H9 (cell line): ENCODE results near the gene DLST. TPM values are rescaled to one million over a fixed set of nuclear protein-coding genes. Genes with fewer than 3 reads are reported as not detected.

Experiments used
- DNase-seq: peaks from one replicate; pipeline ENCODE4 v3.0.0-alpha.2; 2017
- H2AFZ ChIP-seq: one replicate; pipeline ENCODE4 v1.6.1; 2013; ENCODE audit warnings: mild to moderate bottlenecking, low read length, control low read depth, moderate library complexity
- H2AK5ac ChIP-seq: 2 replicates; pipeline ENCODE4 v1.6.1; 2013; ENCODE audit warnings: low read length, control low read depth, mixed read lengths; ENCODE audit not compliant: insufficient read length
- H2BK120ac ChIP-seq: one replicate; pipeline ENCODE4 v1.6.1; 2013; ENCODE audit warnings: low read depth, mild to moderate bottlenecking, low read length, control low read depth, inconsistent platforms; ENCODE audit not compliant: poor library complexity, severe bottlenecking
- H2BK12ac ChIP-seq: 2 replicates; pipeline ENCODE4 v1.6.1; 2013; ENCODE audit warnings: low read length, control low read depth, mixed read lengths, low read depth; ENCODE audit not compliant: insufficient read length
- H2BK15ac ChIP-seq: 2 replicates; pipeline ENCODE4 v1.6.1; 2013; ENCODE audit warnings: low read depth, low read length, control low read depth
- H2BK20ac ChIP-seq: one replicate; pipeline ENCODE4 v1.6.1; 2013; ENCODE audit warnings: low read depth, mild to moderate bottlenecking, low read length, control low read depth, inconsistent platforms; ENCODE audit not compliant: poor library complexity, severe bottlenecking
- H2BK5ac ChIP-seq: 2 replicates; pipeline ENCODE4 v1.6.1; 2013; ENCODE audit warnings: low read length, control low read depth, mixed read lengths; ENCODE audit not compliant: insufficient read length
- H3K14ac ChIP-seq: 2 replicates; pipeline ENCODE4 v1.6.1; 2013; ENCODE audit warnings: low read length, control low read depth; ENCODE audit not compliant: insufficient read depth
- H3K18ac ChIP-seq: 2 replicates; pipeline ENCODE4 v1.6.1; 2013; ENCODE audit warnings: low read depth, mild to moderate bottlenecking, mixed read lengths, low read length, control low read depth; ENCODE audit not compliant: insufficient read length
- H3K23ac ChIP-seq: 2 replicates; pipeline ENCODE4 v1.6.1; 2013; ENCODE audit warnings: low read length, control low read depth, mixed read lengths, low read depth; ENCODE audit not compliant: insufficient read length
- H3K23me2 ChIP-seq: 2 replicates; pipeline ENCODE4 v1.6.1; 2013; ENCODE audit warnings: low read depth, mild to moderate bottlenecking, mixed read lengths, low read length, control low read depth; ENCODE audit not compliant: insufficient read length, poor library complexity, severe bottlenecking
- H3K27ac ChIP-seq: 2 replicates; pipeline ENCODE4 v1.5.1; 2013; ENCODE audit warnings: low read length, control low read depth, mixed read lengths, low read depth; ENCODE audit not compliant: insufficient read length
- H3K27me3 ChIP-seq: 2 replicates; pipeline ENCODE4 v1.6.1; 2013; ENCODE audit warnings: low read length, control low read depth, inconsistent platforms; ENCODE audit not compliant: insufficient read depth
- H3K4ac ChIP-seq: 2 replicates; pipeline ENCODE4 v1.6.1; 2013; ENCODE audit warnings: low read depth, mild to moderate bottlenecking, control low read depth, inconsistent platforms, low read length, moderate library complexity
- H3K4me1 ChIP-seq: 2 replicates; pipeline ENCODE4 v1.6.1; 2013; ENCODE audit warnings: low read length, control low read depth, inconsistent platforms; ENCODE audit not compliant: insufficient read depth
- H3K4me2 ChIP-seq: 2 replicates; pipeline ENCODE4 v1.6.1; 2013; ENCODE audit warnings: low read length, control low read depth, mixed read lengths; ENCODE audit not compliant: insufficient read length, insufficient read depth
- H3K56ac ChIP-seq: 2 replicates; pipeline ENCODE4 v1.6.1; 2013; ENCODE audit warnings: low read depth, mild to moderate bottlenecking, mixed read lengths, low read length, control low read depth; ENCODE audit not compliant: insufficient read length
- H3K79me1 ChIP-seq: 2 replicates; pipeline ENCODE4 v1.6.1; 2013; ENCODE audit warnings: low read depth, mild to moderate bottlenecking, moderate library complexity, low read length, control low read depth, inconsistent platforms; ENCODE audit not compliant: insufficient read depth, poor library complexity, severe bottlenecking
- H3K79me2 ChIP-seq: 2 replicates; pipeline ENCODE4 v1.6.1; 2013; ENCODE audit warnings: low read length, control low read depth, inconsistent platforms; ENCODE audit not compliant: insufficient read depth
- H3K9ac ChIP-seq: 2 replicates; pipeline ENCODE4 v1.6.1; 2013; ENCODE audit warnings: low read length, control low read depth, mixed read lengths; ENCODE audit not compliant: insufficient read length; ENCODE audit errors: extremely low read depth
- H3K9me3 ChIP-seq: one replicate; pipeline ENCODE4 v1.6.1; 2013; ENCODE audit warnings: low read depth, low read length, inconsistent platforms; ENCODE audit not compliant: control insufficient read depth
- H3T11ph ChIP-seq: one replicate; pipeline ENCODE4 v1.6.1; 2013; ENCODE audit warnings: mild to moderate bottlenecking, low read length, control low read depth, inconsistent platforms
- H4K20me1 ChIP-seq: one replicate; pipeline ENCODE4 v1.6.1; 2013; ENCODE audit not compliant: control insufficient read depth, insufficient read length, insufficient read depth
- H4K5ac ChIP-seq: 2 replicates; pipeline ENCODE4 v1.6.1; 2013; ENCODE audit warnings: low read depth, mild to moderate bottlenecking, mixed read lengths, low read length, control low read depth; ENCODE audit not compliant: insufficient read length
- H4K8ac ChIP-seq: replicated peaks from 2 replicates; pipeline ENCODE4 v1.6.1; 2013; ENCODE audit warnings: low read length, control low read depth, mixed read lengths, low read depth; ENCODE audit not compliant: insufficient read length
- H4K91ac ChIP-seq: 2 replicates; pipeline ENCODE4 v1.6.1; 2013; ENCODE audit warnings: low read depth, mild to moderate bottlenecking, moderate library complexity, mixed read lengths, low read length, control low read depth; ENCODE audit not compliant: insufficient read length
- H3K27ac Mint-ChIP-seq, 3 experiments: 2 replicates in 2 of 3; 3 replicates in 1 of 3; pipeline ENCODE4 v1.8.0; 2020 to 2021; ENCODE audit warnings: mixed read lengths in 3 of 3, mild to moderate bottlenecking in 1 of 3, moderate library complexity in 1 of 3
- H3K27me3 Mint-ChIP-seq: 2 replicates; pipeline ENCODE4 v1.8.0; 2021; ENCODE audit warnings: low read depth, mild to moderate bottlenecking, moderate library complexity, mixed read lengths
- H3K36me3 Mint-ChIP-seq, 3 experiments: 2 replicates in 2 of 3; 3 replicates in 1 of 3; pipeline ENCODE4 v1.8.0; 2020 to 2021; ENCODE audit warnings: low read depth in 3 of 3, mixed read lengths in 3 of 3; ENCODE audit not compliant: insufficient read depth in 1 of 3
- H3K4me1 Mint-ChIP-seq, 2 experiments: 2 replicates each; pipeline ENCODE4 v1.8.0; 2020; ENCODE audit warnings: mixed read lengths in 2 of 2
- H3K4me3 Mint-ChIP-seq, 2 experiments: 2 replicates in 1 of 2; 3 replicates in 1 of 2; pipeline ENCODE4 v1.8.0; 2020 to 2021; ENCODE audit warnings: mild to moderate bottlenecking in 2 of 2, mixed read lengths in 2 of 2, moderate library complexity in 1 of 2
- H3K9me3 Mint-ChIP-seq, 2 experiments: 2 replicates in 1 of 2; 3 replicates in 1 of 2; pipeline ENCODE4 v1.8.0; 2020; ENCODE audit warnings: mild to moderate bottlenecking in 2 of 2, mixed read lengths in 2 of 2, moderate library complexity in 1 of 2
- CTCF ChIP-seq: fragments of 200-600 bp; sonication (generic); conservative IDR thresholded peaks from 3 replicates; pipeline ENCODE4 v1.8.0; 2021; ENCODE audit warnings: antibody characterized with exemption, mild to moderate bottlenecking
- WGBS: extraction: QIAGEN DNeasy Blood & Tissue Kit; methylation state at CpG from one replicate; pipeline ENCODE4 v1.1.7; 2013; ENCODE audit warnings: missing lambda C conversion rate, low lambda C conversion rate, mixed read lengths; ENCODE audit not compliant: insufficient read length; ENCODE audit errors: extremely low coverage; 5-methylcytosine and 5-hydroxymethylcytosine counted together
- total RNA-seq: library from RNA; stranded (reverse); gene quantifications from 2 replicates; pipeline ENCODE4 v1.2.1, GENCODE V29; 2021

DLST gene
- total RNA-seq, 1 experiment from 2014 or later = 116 TPM

- no peak overlapping the region for H2BK120ac ChIP-seq
- no peak overlapping the region for H2AK5ac ChIP-seq
- no peak overlapping the region for H2BK5ac ChIP-seq
- Mint-ChIP-seq H3K9me3 (no peaks in the 10 kb centered on the region), H3K4me1 (peaks cover 0 to 6% of the 10 kb centered on the region in 2 experiments; a peak in 2 of 4 replicates), H3K36me3 (peaks cover 0 to 1% (median 0%) of the 10 kb centered on the region in 3 experiments; a peak in 3 of 7 replicates), H3K27me3 (no peaks in the 10 kb centered on the region), H3K27ac (peak overlapping the region in 1 of 3 experiments; percentile 77; a peak in 1 of 7 replicates), H3K4me3 (no peak overlapping the region)
- H3K4me1 ChIP-seq = no peaks in the 10 kb centered on the region; the same call in 1 of the 2 replicates
- no peak overlapping the region for H4K8ac ChIP-seq
- H4K91ac ChIP-seq = no peak overlapping the region
- no peak overlapping the region for H3K56ac ChIP-seq
- no peak overlapping the region for H3K27ac ChIP-seq
- no peak for DNase-seq
- no peak overlapping the region for H3K18ac ChIP-seq
- H3K79me1 ChIP-seq = no peaks in the 10 kb centered on the region
- H4K20me1 ChIP-seq = no peaks in the 10 kb centered on the region
- H3K9me3 ChIP-seq = no peaks in the 10 kb centered on the region
- H3K79me2 ChIP-seq = no peaks in the 10 kb centered on the region
- no peak overlapping the region for H3K4ac ChIP-seq
- H3T11ph ChIP-seq = no peak overlapping the region
- H4K5ac ChIP-seq = no peak overlapping the region
- no peak overlapping the region for H2BK20ac ChIP-seq
- no peak overlapping the region for H2AFZ ChIP-seq
- H3K14ac ChIP-seq = no peak overlapping the region
- TF ChIP-seq CTCF = no peak
- H3K23me2 ChIP-seq = no peaks in the 10 kb centered on the region
- no peak overlapping the region for H3K9ac ChIP-seq
- H3K23ac ChIP-seq = no peak overlapping the region
- no peak overlapping the region for H3K4me2 ChIP-seq
- WGBS = no CpG with 5 or more reads among the region's 10 CpGs
- H2BK12ac ChIP-seq = no peak overlapping the region
- H2BK15ac ChIP-seq = no peak overlapping the region
- no peaks in the 10 kb centered on the region for H3K27me3 ChIP-seq
Measured at GRCh38 chr14:74912801-74913200, 31.1 kb downstream of the DLST start.
